Adrenal gland (tissue), 12 donors: ENCODE results near the gene HSFX3. TPM values are rescaled to one million over a fixed set of nuclear protein-coding genes. Genes with fewer than 3 reads are reported as not detected.

ENCODE experiments used
- DNase-seq, 7 donors: peaks; one replicate each; pipeline ENCODE4 v3.0.0-alpha.2; 2019 to 2020
- H3K27ac ChIP-seq, 5 donors: fragments of 200-600 bp; sonication (generic) in 4 of 5; 1 replicate in 3 of 5; 2 replicates in 2 of 5; pipeline versions ENCODE4 v1.5.1 to v1.8.0; 2016 to 2020; ENCODE audit warnings: mild to moderate bottlenecking in 1 of 5
- H3K27me3 ChIP-seq: fragments of 200-600 bp; 2 replicates; pipeline ENCODE4 v1.8.0; 2021
- H3K36me3 ChIP-seq, 2 donors: fragments of 200-600 bp; replicated peaks in 1 of 2; 1 replicate in 1 of 2; 2 replicates in 1 of 2; pipeline versions ENCODE4 v1.5.1 to v1.8.0; 2018 to 2022
- H3K4me1 ChIP-seq, 2 donors: fragments of 200-600 bp; replicated peaks in 1 of 2; 1 replicate in 1 of 2; 2 replicates in 1 of 2; pipeline versions ENCODE4 v1.5.1 to v1.8.0; 2018 to 2021
- H3K4me3 ChIP-seq, 4 donors: fragments of 200-600 bp; sonication (generic) in 3 of 4; one replicate each; pipeline ENCODE4 v1.5.1; 2016 to 2018
- H3K9me3 ChIP-seq, 3 donors: fragments of 200-600 bp; sonication (generic) in 1 of 3; replicated peaks in 1 of 3; 1 replicate in 2 of 3; 2 replicates in 1 of 3; pipeline versions ENCODE4 v1.5.1 to v1.8.0; 2016 to 2021
- CTCF ChIP-seq, 6 experiments: fragments of 450-650 bp in 4 of 6; fragments of 200-600 bp in 2 of 6; sonication (generic) in 1 of 6; IDR thresholded peaks; 1 replicate in 5 of 6; 2 replicates in 1 of 6; pipeline versions ENCODE4 v1.5.1 to v1.8.0; 2016 to 2021; ENCODE audit warnings: antibody characterized with exemption in 6 of 6, mild to moderate bottlenecking in 2 of 6, moderate library complexity in 1 of 6
- POLR2A ChIP-seq, 2 donors: fragments of 450-650 bp; IDR thresholded peaks; one replicate each; pipeline ENCODE4 v1.6.1; 2017; ENCODE audit warnings: antibody characterized with exemption in 2 of 2, mild to moderate bottlenecking in 2 of 2, moderate library complexity in 1 of 2
- WGBS, 4 donors: extraction: QIAGEN DNeasy Blood & Tissue Kit in 2 of 4; methylation state at CpG; one replicate each; pipeline versions ENCODE4 v1.1.5 to v1.1.7; 2013 to 2017; 5-methylcytosine and 5-hydroxymethylcytosine counted together
- intact Hi-C, 2 donors: fragments of 100-400 bp; cut with DNase I; formaldehyde crosslinking; loops; one replicate each; pipeline versions ENCODE4 v1.14.1 to v1.15.0; 2022 to 2023
- polyA plus RNA-seq, 3 donors: library from polyadenylated mRNA; stranded (reverse); fragments of 200-250 nt in 2 of 3; fragments of 350-450 nt in 1 of 3; fragmentation: Illumina TruSeq in 1 of 3; extraction: RNeasy Lipid Tissue Mini Kit (QIAGEN cat#74804) in 1 of 3; gene quantifications; one replicate each; pipeline ENCODE4 v1.2.3, GENCODE V29; 2013 to 2014
- total RNA-seq, 9 donors: library from RNA; depleted of rRNA in 4 of 9; stranded (reverse); fragments of >200 nt in 4 of 9; fragments of 120-200 nt in 1 of 9; fragmentation: NEBNext Ultra II Directional in 1 of 9; extraction: Animal tissue kit (Norgen Biotek cat#: 25700) in 1 of 9; gene quantifications; one replicate each; pipeline versions ENCODE4 v1.1.0 to v1.2.4, GENCODE V29; 2013 to 2023
- donor health status: healthy with polysubstance abuse.
- donor health status: Bipolar disorder and iron deficiency.
- donor health status: DM: yes; HTN: yes; CAD: no.
- donor health status: DM: no; HTN: no; CAD: no.
- donor health status: DM: no; HTN: no; CAD: no.
- donor health status: DM: yes; HTN: yes; CAD: no.

The HSFX3 gene
- total and polyA plus RNA-seq, 12 donors: not detected

- Histone ChIP-seq H3K4me1 (no peaks in the 10 kb centered on the region), H3K4me3 (no peak overlapping the region), H3K9me3 (no peaks in the 10 kb centered on the region), H3K27me3 (no peaks in the 10 kb centered on the region), H3K36me3 (peaks cover 0 to 47% of the 10 kb centered on the region in 2 donors), H3K27ac (no peak overlapping the region)
- 80 to 95% (median 89%) methylated on average over 4 of the region's 4 CpGs for WGBS, 4 donors
- no peak for DNase-seq
- TF ChIP-seq CTCF (IDR thresholded peaks at IDR 0.05): no peak
- no peak for TF ChIP-seq POLR2A (IDR thresholded peaks at IDR 0.05)
- intact Hi-C loops: no loop called here
Measured at GRCh38 chrX:149498767-149499166, 51.0 kb downstream of the HSFX3 start.

Other genes starting within 250 kb of the HSFX3 start
- gene IDS, start 44.6 kb downstream of the HSFX3 start, total RNA-seq: 10 to 100 TPM; 23.7 to 79.3 (median 50.9) TPM
- 10 to 100 TPM; 19.5 to 87.6 (median 34.8) TPM for gene IDS, start 44.6 kb downstream of the HSFX3 start, polyA plus RNA-seq
- 10 to 100 TPM in 8 of 9 donors, 1 to 10 TPM in 1; 5.9 to 35.1 (median 22.4) TPM for gene EOLA1, start 8.9 kb downstream of the HSFX3 start, total RNA-seq
- gene EOLA1, start 8.9 kb downstream of the HSFX3 start, polyA plus RNA-seq: 10 to 100 TPM; 17.8 to 29.4 (median 24.2) TPM
- not detected for gene MAGEA9B, start 37.5 kb upstream of the HSFX3 start, total RNA-seq
- not detected for gene MAGEA9B, start 37.5 kb upstream of the HSFX3 start, polyA plus RNA-seq
- gene HSFX2, start 45.4 kb upstream of the HSFX3 start, total RNA-seq: under 1 TPM in 2 of 9 donors, not detected in 7; 0.18 to 0.70 TPM
- gene HSFX2, start 45.4 kb upstream of the HSFX3 start, polyA plus RNA-seq: 1 to 10 TPM in 2 of 3 donors, not detected in 1; 1.8 to 2.5 TPM
- 10 to 100 TPM; 15.3 to 38.0 (median 26.0) TPM for gene TMEM185A, start 81.9 kb upstream of the HSFX3 start, total RNA-seq
- 10 to 100 TPM; 14.8 to 20.2 (median 16.8) TPM for gene TMEM185A, start 81.9 kb upstream of the HSFX3 start, polyA plus RNA-seq
- gene MAGEA11, start 162.1 kb upstream of the HSFX3 start, total RNA-seq: not detected
- not detected for gene MAGEA11, start 162.1 kb upstream of the HSFX3 start, polyA plus RNA-seq
- gene HSFX1, start 224.1 kb upstream of the HSFX3 start, total RNA-seq: 1 to 10 TPM in 6 of 9 donors, under 1 TPM in 3; 0.21 to 2.3 (median 1.6) TPM
- under 1 TPM; 0.51 to 0.80 (median 0.57) TPM for gene HSFX1, start 224.1 kb upstream of the HSFX3 start, polyA plus RNA-seq
- not detected for gene MAGEA9, start 232.0 kb upstream of the HSFX3 start, total RNA-seq
- gene MAGEA9, start 232.0 kb upstream of the HSFX3 start, polyA plus RNA-seq: not detected